AG04449 (cell line): Measurements from ENCODE around the gene CASK.

Source experiments
- CTCF ChIA-PET: fragments of 350-600 bp; formaldehyde crosslinking; extraction: SDS; loops from one replicate; lab custom pipeline; 2021; ENCODE audit warnings: antibody characterized with exemption; lab: Yijun Ruan, JAX
- POLR2A ChIA-PET: fragments of 400-600, 350-600 bp; formaldehyde crosslinking; extraction: SDS; loops from one replicate; lab custom pipeline; 2020; ENCODE audit warnings: antibody characterized with exemption, inconsistent platforms; lab: Yijun Ruan, JAX
- DNase-seq: peaks from one replicate; pipeline ENCODE4 v3.0.0-alpha.2; 2010; ENCODE audit warnings: low read depth, low spot score
- H3K4me3 ChIP-seq: 2 replicates; pipeline ENCODE4 v1.5.1; 2011; ENCODE audit warnings: low read depth, mild to moderate bottlenecking, control low read depth, low read length
- TF ChIP-seq, protein P1 (sequence below): IDR thresholded peaks from one replicate; pipeline ENCODE4 v1.5.1; 2011; ENCODE audit warnings: mild to moderate bottlenecking, moderate library complexity, low read length, control low read depth, inconsistent platforms; ENCODE audit not compliant: insufficient read depth; ENCODE audit errors: missing control alignments

Gene CASK

GRCh38 chrX:41634284-41634683 lies 289.1 kb downstream of the CASK start:
- no peak for DNase-seq
- TF ChIP-seq, protein P1, sequence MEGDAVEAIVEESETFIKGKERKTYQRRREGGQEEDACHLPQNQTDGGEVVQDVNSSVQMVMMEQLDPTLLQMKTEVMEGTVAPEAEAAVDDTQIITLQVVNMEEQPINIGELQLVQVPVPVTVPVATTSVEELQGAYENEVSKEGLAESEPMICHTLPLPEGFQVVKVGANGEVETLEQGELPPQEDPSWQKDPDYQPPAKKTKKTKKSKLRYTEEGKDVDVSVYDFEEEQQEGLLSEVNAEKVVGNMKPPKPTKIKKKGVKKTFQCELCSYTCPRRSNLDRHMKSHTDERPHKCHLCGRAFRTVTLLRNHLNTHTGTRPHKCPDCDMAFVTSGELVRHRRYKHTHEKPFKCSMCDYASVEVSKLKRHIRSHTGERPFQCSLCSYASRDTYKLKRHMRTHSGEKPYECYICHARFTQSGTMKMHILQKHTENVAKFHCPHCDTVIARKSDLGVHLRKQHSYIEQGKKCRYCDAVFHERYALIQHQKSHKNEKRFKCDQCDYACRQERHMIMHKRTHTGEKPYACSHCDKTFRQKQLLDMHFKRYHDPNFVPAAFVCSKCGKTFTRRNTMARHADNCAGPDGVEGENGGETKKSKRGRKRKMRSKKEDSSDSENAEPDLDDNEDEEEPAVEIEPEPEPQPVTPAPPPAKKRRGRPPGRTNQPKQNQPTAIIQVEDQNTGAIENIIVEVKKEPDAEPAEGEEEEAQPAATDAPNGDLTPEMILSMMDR: no peak
- H3K4me3 ChIP-seq: no peak overlapping the region
- POLR2A ChIA-PET: no interaction called here
- CTCF ChIA-PET: no interaction called here

- ChIA-PET POLR2A (no interaction called here), CTCF (no interaction called here)
- TF ChIP-seq, protein P1: no peak
- no peak for DNase-seq
- no peak overlapping the region for H3K4me3 ChIP-seq
Measured at GRCh38 chrX:41630091-41630490, 293.3 kb downstream of the CASK start.

GRCh38 chrX:41629539-41629938 lies 293.8 kb downstream of the CASK start:
- CTCF ChIA-PET: no interaction called here
- POLR2A ChIA-PET: no interaction called here
- H3K4me3 ChIP-seq: no peak overlapping the region
- DNase-seq: no peak
- TF ChIP-seq, protein P1: no peak

DNA sequence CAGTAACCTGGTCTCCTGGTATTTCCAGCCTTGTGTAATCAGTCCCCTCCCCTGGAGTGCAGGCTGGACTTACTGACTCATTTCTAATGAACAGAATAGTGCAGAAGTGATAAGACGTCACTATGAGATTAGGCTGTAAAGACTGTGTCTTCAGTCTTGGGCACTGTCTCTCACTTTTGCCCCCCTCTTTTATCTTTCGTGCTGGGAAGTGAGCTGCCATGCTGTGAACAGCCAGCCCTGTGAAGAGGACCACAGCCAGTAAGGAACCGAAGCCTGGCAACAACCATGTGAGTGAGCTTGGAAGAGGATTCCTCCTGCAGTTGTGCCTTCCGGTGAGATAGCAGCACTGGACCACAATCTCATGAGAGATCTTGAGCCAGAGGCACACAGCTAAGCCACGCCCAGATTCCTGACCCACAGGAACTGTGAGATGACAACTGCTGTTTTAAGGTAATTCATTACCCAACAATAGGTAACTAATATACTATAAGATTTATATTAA lies 302.1 kb downstream of the CASK start:
- ChIA-PET POLR2A (no interaction called here), CTCF (no interaction called here)
- no peak for DNase-seq
- H3K4me3 ChIP-seq: no peak overlapping the region
- TF ChIP-seq, protein P1: no peak

GRCh38 chrX:41619221-41619620 lies 304.1 kb downstream of the CASK start:
- POLR2A ChIA-PET: no interaction called here
- DNase-seq: no peak

GRCh38 chrX:41616935-41617334 lies 306.4 kb downstream of the CASK start:
- H3K4me3 ChIP-seq: no peak overlapping the region
- ChIA-PET CTCF (no interaction called here), POLR2A (no interaction called here)
- no peak for DNase-seq
- TF ChIP-seq, protein P1: no peak

More at GRCh38 chrX:41619221-41619620, 304.1 kb downstream of the CASK start:
- TF ChIP-seq, protein P1: no peak
- CTCF ChIA-PET: no interaction called here
- H3K4me3 ChIP-seq: no peak overlapping the region
